HG03280 (cell line): Measurements from ENCODE around the gene TCL1A.
A peak's percentile ranks its signal among the peaks of the same experiment; 100 is the strongest.
"Not testable (repeated sequence)": the region's sequence is repeated elsewhere in the genome, so short reads cannot be mapped to it uniquely, and the experiment has no call there.

ENCODE experiments used
- ATAC-seq: cut with Tn5 transposase; IDR thresholded peaks from one replicate; pipeline ENCODE4 v1.9.1; 2021; ENCODE audit warnings: mild to moderate bottlenecking, moderate library complexity; ENCODE audit not compliant: unreplicated experiment

Gene TCL1A

GRCh38 chr14:95679148-95679815, 34.6 kb downstream of the TCL1A start:
- no peak for ATAC-seq

- no peak for ATAC-seq
Measured at GRCh38 chr14:95677179-95677835, 36.6 kb downstream of the TCL1A start.

GRCh38 chr14:95675486-95675885, 38.4 kb downstream of the TCL1A start:
- no peak for ATAC-seq

- ATAC-seq = no peak
Measured at GRCh38 chr14:95674613-95675012, 39.3 kb downstream of the TCL1A start.

GRCh38 chr14:95668235-95668772, 45.6 kb downstream of the TCL1A start:
- ATAC-seq = no peak

- no peak for ATAC-seq
Measured at GRCh38 chr14:95667249-95667693, 46.7 kb downstream of the TCL1A start.

GRCh38 chr14:95666450-95666849, 47.5 kb downstream of the TCL1A start:
- ATAC-seq = no peak

- ATAC-seq = not testable (repeated sequence)
Measured at GRCh38 chr14:95665530-95665929, 48.4 kb downstream of the TCL1A start.

GRCh38 chr14:95664546-95664945, 49.4 kb downstream of the TCL1A start:
- ATAC-seq = peak; percentile 27

GRCh38 chr14:95664066-95664465, 49.9 kb downstream of the TCL1A start:
- no peak for ATAC-seq

GRCh38 chr14:95663226-95663797, 50.6 kb downstream of the TCL1A start:
- peak; percentile 40 for ATAC-seq

GRCh38 chr14:95662376-95663186, 51.3 kb downstream of the TCL1A start:
- ATAC-seq = peak; percentile 47

GRCh38 chr14:95660651-95661515, 53.0 kb downstream of the TCL1A start:
- ATAC-seq = no peak

- no peak for ATAC-seq
Measured at GRCh38 chr14:95659990-95660385, 53.9 kb downstream of the TCL1A start.
